Testis (tissue), 2 donors: ENCODE data around the gene NDUFC1.

Experiments
- CTCF ChIP-seq, 3 experiments: fragments of 450-650 bp in 2 of 3; fragments of 200-600 bp in 1 of 3; sonication (generic) in 1 of 3; IDR thresholded peaks; one replicate each; pipeline ENCODE4 v1.5.1; 2016 to 2019; ENCODE audit warnings: antibody characterized with exemption in 3 of 3, mild to moderate bottlenecking in 2 of 3, moderate library complexity in 1 of 3
- POLR2A ChIP-seq: fragments of 450-650 bp; IDR thresholded peaks from one replicate; pipeline ENCODE4 v1.6.1; 2017; ENCODE audit warnings: antibody characterized with exemption, mild to moderate bottlenecking, moderate library complexity

GRCh38 chr4:139243448-139244365 is 58.6 kb downstream of the NDUFC1 start:
- TF ChIP-seq CTCF (IDR thresholded peaks at IDR 0.05): no peak
- no peak for TF ChIP-seq POLR2A
